ENCODE data around the gene TEX38. TPM values are rescaled to one million over a fixed set of nuclear protein-coding genes. Genes with fewer than 3 reads are reported as not detected.

TEX38 gene
- total RNA-seq, 1 donor from 2014 or later = not detected

DNA sequence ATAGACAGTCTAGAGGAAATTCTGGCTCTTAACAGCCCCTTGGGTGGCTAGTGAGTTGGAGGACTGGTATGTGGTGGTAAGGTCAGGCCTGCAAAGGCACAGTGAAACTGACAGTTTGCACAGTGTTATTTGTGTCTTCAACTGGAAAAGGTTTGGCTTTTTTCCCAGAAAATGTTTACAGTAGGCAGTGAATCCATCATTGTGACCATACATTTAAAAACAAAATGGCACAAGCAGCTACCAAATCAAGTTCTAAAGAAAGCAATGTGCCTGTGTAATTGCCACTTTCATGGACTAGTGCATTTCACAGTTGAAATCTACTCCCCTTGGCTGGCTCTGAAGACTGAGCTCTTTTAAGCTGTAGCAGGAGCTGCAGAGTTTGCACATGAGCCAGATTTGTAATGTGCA, 28.3 kb upstream of the TEX38 start:
- DNase-seq (ENCODE audit: low spot score) = no peak
- no peaks in the 10 kb centered on the region for H3K27me3 Mint-ChIP-seq (ENCODE audit: low read depth)
- peaks cover 21% of the 10 kb centered on the region for H3K4me1 Mint-ChIP-seq (ENCODE audit: low read depth)
- peak overlapping the region; percentile 76 for H3K27ac Mint-ChIP-seq (ENCODE audit: unreplicated experiment)
- H3K36me3 Mint-ChIP-seq (ENCODE audit: low read depth) = peaks cover 15% of the 10 kb centered on the region
- TF ChIP-seq, protein P1, sequence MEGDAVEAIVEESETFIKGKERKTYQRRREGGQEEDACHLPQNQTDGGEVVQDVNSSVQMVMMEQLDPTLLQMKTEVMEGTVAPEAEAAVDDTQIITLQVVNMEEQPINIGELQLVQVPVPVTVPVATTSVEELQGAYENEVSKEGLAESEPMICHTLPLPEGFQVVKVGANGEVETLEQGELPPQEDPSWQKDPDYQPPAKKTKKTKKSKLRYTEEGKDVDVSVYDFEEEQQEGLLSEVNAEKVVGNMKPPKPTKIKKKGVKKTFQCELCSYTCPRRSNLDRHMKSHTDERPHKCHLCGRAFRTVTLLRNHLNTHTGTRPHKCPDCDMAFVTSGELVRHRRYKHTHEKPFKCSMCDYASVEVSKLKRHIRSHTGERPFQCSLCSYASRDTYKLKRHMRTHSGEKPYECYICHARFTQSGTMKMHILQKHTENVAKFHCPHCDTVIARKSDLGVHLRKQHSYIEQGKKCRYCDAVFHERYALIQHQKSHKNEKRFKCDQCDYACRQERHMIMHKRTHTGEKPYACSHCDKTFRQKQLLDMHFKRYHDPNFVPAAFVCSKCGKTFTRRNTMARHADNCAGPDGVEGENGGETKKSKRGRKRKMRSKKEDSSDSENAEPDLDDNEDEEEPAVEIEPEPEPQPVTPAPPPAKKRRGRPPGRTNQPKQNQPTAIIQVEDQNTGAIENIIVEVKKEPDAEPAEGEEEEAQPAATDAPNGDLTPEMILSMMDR (IDR thresholded peaks at IDR 0.05) = no peak
- H3K9me3 Mint-ChIP-seq (ENCODE audit: low read depth) = peaks cover 4% of the 10 kb centered on the region
- no peak overlapping the region for H3K4me3 Mint-ChIP-seq (ENCODE audit: unreplicated experiment)

DNA sequence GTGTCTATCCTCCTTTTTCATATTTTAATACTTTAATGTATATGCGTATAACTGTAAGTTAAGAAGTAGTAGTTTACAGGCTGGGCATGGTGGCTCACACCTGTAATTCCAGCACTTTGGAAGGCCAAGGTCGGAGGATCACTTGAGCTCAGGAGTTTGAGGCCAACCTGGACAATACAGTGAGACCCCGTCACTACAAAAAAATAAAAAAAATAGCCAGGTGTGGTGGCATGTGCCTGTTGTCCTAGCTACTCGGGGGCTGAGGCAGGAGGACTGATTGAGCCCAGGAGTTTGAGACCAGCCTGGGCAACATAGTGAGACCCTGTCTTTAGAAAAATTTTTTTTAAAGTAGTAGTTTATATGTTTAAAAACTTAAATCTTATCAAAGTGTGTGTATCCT, 25.8 kb upstream of the TEX38 start:
- peaks cover 16% of the 10 kb centered on the region for H3K9me3 Mint-ChIP-seq (ENCODE audit: low read depth)
- TF ChIP-seq, protein P1 (IDR thresholded peaks at IDR 0.05) = no peak
- H3K4me1 Mint-ChIP-seq (ENCODE audit: low read depth) = peaks cover 15% of the 10 kb centered on the region
- H3K4me3 Mint-ChIP-seq (ENCODE audit: unreplicated experiment) = no peak overlapping the region
- H3K36me3 Mint-ChIP-seq (ENCODE audit: low read depth) = peaks cover 32% of the 10 kb centered on the region
- H3K27ac Mint-ChIP-seq (ENCODE audit: unreplicated experiment) = no peak overlapping the region
- no peaks in the 10 kb centered on the region for H3K27me3 Mint-ChIP-seq (ENCODE audit: low read depth)
- DNase-seq (ENCODE audit: low spot score) = no peak

DNA sequence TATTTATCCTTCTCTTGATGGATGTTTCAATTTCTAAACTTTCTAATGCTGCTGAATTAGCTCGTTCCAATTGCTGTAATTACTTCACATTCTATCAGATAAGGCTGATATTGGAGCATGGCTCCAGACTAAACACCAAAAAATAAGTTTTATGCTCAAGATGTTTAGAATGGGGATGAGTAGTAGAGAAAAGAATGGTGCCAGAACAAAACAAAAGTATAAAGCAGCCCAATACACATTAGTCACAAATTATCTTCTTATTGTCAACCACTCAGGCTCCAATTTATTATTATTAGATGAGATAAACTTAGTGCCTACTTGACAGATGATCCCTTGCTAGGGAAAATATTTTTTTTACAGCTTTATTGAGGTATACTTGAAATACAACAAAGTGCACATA, 25.3 kb upstream of the TEX38 start:
- Mint-ChIP-seq H3K27me3 (ENCODE audit: low read depth) (no peaks in the 10 kb centered on the region), H3K4me1 (ENCODE audit: low read depth) (peaks cover 15% of the 10 kb centered on the region), H3K4me3 (ENCODE audit: unreplicated experiment) (no peak overlapping the region), H3K9me3 (ENCODE audit: low read depth) (peaks cover 16% of the 10 kb centered on the region), H3K27ac (ENCODE audit: unreplicated experiment) (no peak overlapping the region), H3K36me3 (ENCODE audit: low read depth) (peaks cover 31% of the 10 kb centered on the region)
- no peak for DNase-seq (ENCODE audit: low spot score)
- TF ChIP-seq, protein P1 (IDR thresholded peaks at IDR 0.05) = no peak

DNA sequence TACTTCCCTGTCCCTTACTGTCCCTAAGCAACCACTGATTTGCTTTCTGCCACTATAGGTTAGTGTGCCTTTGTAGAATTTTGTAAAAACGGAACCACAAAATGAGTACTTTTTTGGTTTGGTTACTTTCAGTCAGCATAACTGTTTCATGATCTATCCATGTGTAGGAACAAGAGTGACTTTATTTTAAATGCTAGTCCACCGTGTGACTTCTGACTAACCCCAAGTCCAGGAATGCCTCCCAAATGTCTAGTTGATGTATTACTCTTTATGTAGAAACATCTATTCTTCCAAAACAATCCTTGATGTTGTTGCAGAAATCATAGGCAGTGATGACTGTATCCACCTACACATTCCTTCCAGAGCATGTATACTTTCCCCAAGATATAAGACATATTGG, 24.8 kb upstream of the TEX38 start:
- DNase-seq (ENCODE audit: low spot score) = no peak
- H3K4me3 Mint-ChIP-seq (ENCODE audit: unreplicated experiment) = no peak overlapping the region
- H3K27me3 Mint-ChIP-seq (ENCODE audit: low read depth) = no peaks in the 10 kb centered on the region
- peaks cover 15% of the 10 kb centered on the region for H3K4me1 Mint-ChIP-seq (ENCODE audit: low read depth)
- no peak overlapping the region for H3K27ac Mint-ChIP-seq (ENCODE audit: unreplicated experiment)
- TF ChIP-seq, protein P1 (IDR thresholded peaks at IDR 0.05) = no peak
- H3K9me3 Mint-ChIP-seq (ENCODE audit: low read depth) = peaks cover 16% of the 10 kb centered on the region
- H3K36me3 Mint-ChIP-seq (ENCODE audit: low read depth) = peaks cover 27% of the 10 kb centered on the region

DNA sequence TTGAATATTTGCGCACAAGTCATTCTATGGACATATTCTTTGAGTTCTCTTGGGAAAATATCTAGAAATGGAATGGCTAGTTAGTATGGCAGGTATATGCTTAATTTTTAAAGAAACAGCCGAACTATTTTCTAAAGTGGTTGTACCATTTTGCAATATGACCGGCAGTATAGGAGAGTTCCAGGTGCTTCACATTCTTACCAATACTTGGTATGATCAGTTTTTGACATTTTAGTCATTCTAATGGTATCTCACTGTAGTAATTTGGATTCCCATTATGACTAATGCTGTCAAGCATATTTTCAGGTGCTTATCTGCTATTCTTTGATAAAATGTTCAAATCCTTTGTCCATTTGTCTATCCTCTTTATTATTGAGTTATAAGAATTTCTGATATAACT, 24.0 kb upstream of the TEX38 start:
- Mint-ChIP-seq H3K4me1 (ENCODE audit: low read depth) (peaks cover 15% of the 10 kb centered on the region), H3K27ac (ENCODE audit: unreplicated experiment) (no peak overlapping the region), H3K9me3 (ENCODE audit: low read depth) (peaks cover 16% of the 10 kb centered on the region), H3K36me3 (ENCODE audit: low read depth) (peaks cover 33% of the 10 kb centered on the region), H3K4me3 (ENCODE audit: unreplicated experiment) (no peak overlapping the region), H3K27me3 (ENCODE audit: low read depth) (no peaks in the 10 kb centered on the region)
- TF ChIP-seq, protein P1 (IDR thresholded peaks at IDR 0.05) = no peak
- DNase-seq (ENCODE audit: low spot score) = no peak
